ENCODE results near the gene CRYGN.

DNA sequence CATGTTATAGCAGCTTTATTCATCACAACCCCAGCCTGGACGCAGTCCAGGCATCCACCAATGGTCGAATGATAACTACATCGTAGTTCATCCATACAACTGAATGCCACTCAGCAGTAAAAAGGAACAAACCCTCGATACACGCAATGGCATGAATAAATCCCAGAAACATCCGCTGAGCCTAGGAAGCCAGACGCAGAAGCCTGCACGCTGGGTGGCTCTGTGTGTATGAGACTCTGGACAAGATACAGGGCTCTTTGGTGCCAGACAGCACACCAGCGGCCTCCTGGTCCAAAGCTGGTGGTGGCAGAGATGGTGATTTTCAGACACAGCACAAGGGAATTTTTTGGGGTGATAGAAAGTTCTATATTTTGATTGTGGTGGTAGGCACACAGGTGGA is 10.0 kb upstream of the CRYGN start:
- TF ChIP-seq, protein P1, sequence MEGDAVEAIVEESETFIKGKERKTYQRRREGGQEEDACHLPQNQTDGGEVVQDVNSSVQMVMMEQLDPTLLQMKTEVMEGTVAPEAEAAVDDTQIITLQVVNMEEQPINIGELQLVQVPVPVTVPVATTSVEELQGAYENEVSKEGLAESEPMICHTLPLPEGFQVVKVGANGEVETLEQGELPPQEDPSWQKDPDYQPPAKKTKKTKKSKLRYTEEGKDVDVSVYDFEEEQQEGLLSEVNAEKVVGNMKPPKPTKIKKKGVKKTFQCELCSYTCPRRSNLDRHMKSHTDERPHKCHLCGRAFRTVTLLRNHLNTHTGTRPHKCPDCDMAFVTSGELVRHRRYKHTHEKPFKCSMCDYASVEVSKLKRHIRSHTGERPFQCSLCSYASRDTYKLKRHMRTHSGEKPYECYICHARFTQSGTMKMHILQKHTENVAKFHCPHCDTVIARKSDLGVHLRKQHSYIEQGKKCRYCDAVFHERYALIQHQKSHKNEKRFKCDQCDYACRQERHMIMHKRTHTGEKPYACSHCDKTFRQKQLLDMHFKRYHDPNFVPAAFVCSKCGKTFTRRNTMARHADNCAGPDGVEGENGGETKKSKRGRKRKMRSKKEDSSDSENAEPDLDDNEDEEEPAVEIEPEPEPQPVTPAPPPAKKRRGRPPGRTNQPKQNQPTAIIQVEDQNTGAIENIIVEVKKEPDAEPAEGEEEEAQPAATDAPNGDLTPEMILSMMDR (conservative IDR thresholded peaks at IDR 0.05 in 1 of 2, IDR thresholded peaks at IDR 0.05 in 1 of 2; ENCODE audit: low read depth in 1 of 2, low read length in 2 of 2) = no peak
- TF ChIP-seq EZH2 (IDR thresholded peaks at IDR 0.05; ENCODE audit: low read length, missing control alignments) = no peak
